ENCODE measurements around the gene ZNF750.

DNA sequence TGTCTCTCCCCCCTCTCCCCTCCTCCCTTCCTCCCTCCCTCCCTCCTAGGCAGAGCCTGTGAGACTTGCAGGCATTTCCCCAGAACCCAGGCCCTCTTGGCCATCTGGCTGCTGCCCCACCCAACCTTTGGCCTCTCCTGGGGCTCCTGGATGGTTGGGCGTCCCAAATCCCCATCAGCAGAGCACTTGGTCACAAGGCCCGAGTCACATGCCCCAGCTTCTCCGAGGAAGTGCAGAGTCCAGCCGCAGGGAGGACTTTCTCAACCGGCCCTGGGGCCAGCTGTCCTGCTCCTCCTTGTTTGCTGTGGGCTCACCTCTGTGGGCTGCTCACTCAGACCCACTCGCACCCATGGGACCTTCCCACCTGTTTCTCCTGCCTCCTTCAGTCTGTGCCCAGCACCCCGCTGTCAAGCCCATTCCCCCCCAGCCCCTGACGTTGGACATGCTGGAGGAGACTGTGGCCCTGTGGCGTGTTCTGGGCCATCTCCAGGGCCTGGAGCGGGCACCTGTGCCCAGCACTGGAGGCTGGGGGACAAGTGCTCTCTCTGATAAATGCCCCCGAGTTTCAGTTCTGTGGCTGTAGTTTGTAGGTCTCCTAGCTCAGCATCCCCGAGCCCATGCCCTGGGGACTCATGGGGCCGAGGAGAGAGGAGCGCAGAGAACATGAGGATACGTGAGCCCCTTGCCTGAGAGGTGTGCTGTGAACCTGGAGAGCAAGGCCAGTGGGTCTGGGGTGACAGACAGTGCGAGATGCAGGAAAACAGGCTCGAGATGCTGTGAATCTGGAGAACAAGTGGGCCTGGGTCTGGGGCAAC, 42.3 kb upstream of the ZNF750 start:
- TF ChIP-seq, protein P1, sequence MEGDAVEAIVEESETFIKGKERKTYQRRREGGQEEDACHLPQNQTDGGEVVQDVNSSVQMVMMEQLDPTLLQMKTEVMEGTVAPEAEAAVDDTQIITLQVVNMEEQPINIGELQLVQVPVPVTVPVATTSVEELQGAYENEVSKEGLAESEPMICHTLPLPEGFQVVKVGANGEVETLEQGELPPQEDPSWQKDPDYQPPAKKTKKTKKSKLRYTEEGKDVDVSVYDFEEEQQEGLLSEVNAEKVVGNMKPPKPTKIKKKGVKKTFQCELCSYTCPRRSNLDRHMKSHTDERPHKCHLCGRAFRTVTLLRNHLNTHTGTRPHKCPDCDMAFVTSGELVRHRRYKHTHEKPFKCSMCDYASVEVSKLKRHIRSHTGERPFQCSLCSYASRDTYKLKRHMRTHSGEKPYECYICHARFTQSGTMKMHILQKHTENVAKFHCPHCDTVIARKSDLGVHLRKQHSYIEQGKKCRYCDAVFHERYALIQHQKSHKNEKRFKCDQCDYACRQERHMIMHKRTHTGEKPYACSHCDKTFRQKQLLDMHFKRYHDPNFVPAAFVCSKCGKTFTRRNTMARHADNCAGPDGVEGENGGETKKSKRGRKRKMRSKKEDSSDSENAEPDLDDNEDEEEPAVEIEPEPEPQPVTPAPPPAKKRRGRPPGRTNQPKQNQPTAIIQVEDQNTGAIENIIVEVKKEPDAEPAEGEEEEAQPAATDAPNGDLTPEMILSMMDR (conservative IDR thresholded peaks at IDR 0.05): no peak
- no peak for TF ChIP-seq ZFX (IDR thresholded peaks at IDR 0.05)

Measured in C4-2B (cell line).